Chondrocyte (in vitro differentiated cells): ENCODE measurements around the gene TNRC6C. TPM values are rescaled to one million over a fixed set of nuclear protein-coding genes. Genes with fewer than 3 reads are reported as not detected.
A peak's percentile ranks its signal among the peaks of the same experiment; 100 is the strongest.

Source experiments
- DNase-seq: peaks from one replicate; pipeline ENCODE4 v3.0.0; 2021; ENCODE audit warnings: mixed read lengths, low spot score
- H3K27ac Mint-ChIP-seq: one replicate; pipeline ENCODE4 v1.8.0; 2021; ENCODE audit warnings: mild to moderate bottlenecking, moderate library complexity, mixed read lengths; ENCODE audit not compliant: unreplicated experiment
- H3K27me3 Mint-ChIP-seq: 2 replicates; pipeline ENCODE4 v1.8.0; 2021; ENCODE audit warnings: low read depth, mixed read lengths
- H3K36me3 Mint-ChIP-seq: 2 replicates; pipeline ENCODE4 v1.8.0; 2021; ENCODE audit warnings: low read depth, mixed read lengths
- H3K4me1 Mint-ChIP-seq: 2 replicates; pipeline ENCODE4 v1.8.0; 2021; ENCODE audit warnings: low read depth, mild to moderate bottlenecking, mixed read lengths
- H3K4me3 Mint-ChIP-seq: one replicate; pipeline ENCODE4 v1.8.0; 2021; ENCODE audit warnings: mild to moderate bottlenecking, moderate library complexity, mixed read lengths; ENCODE audit not compliant: unreplicated experiment
- H3K9me3 Mint-ChIP-seq: 2 replicates; pipeline ENCODE4 v1.8.0; 2021; ENCODE audit warnings: low read depth, mixed read lengths
- CTCF ChIP-seq: fragments of 200-600 bp; sonication (generic); IDR thresholded peaks from 2 replicates; pipeline ENCODE4 v1.5.0; 2021; ENCODE audit warnings: antibody characterized with exemption, mild to moderate bottlenecking, moderate library complexity
- total RNA-seq: library from RNA; stranded (reverse); gene quantifications from 3 replicates; pipeline ENCODE4 v1.2.1, GENCODE V29; 2021

TNRC6C gene
- total RNA-seq, 1 donor from 2014 or later, result 19.8 TPM

- Mint-ChIP-seq H3K4me1 (peaks cover 2% of the 10 kb centered on the region), H3K36me3 (no peaks in the 10 kb centered on the region), H3K9me3 (no peaks in the 10 kb centered on the region), H3K27me3 (no peaks in the 10 kb centered on the region), H3K4me3 (no peak overlapping the region), H3K27ac (no peak overlapping the region)
- peak; percentile 56 for TF ChIP-seq CTCF
- DNase-seq, result peak; percentile 86
Measured at GRCh38 chr17:78117027-78117981, 158.8 kb downstream of the TNRC6C start.

GRCh38 chr17:78118801-78119241 lies 160.3 kb downstream of the TNRC6C start:
- H3K4me1 Mint-ChIP-seq, result no peaks in the 10 kb centered on the region
- H3K27me3 Mint-ChIP-seq, result no peaks in the 10 kb centered on the region
- H3K9me3 Mint-ChIP-seq, result no peaks in the 10 kb centered on the region
- DNase-seq, result no peak
- peaks cover 2% of the 10 kb centered on the region for H3K36me3 Mint-ChIP-seq
- TF ChIP-seq CTCF, result no peak
- no peak overlapping the region for H3K27ac Mint-ChIP-seq
- no peak overlapping the region for H3K4me3 Mint-ChIP-seq

- H3K36me3 Mint-ChIP-seq, result peaks cover 2% of the 10 kb centered on the region
- no peak overlapping the region for H3K27ac Mint-ChIP-seq
- TF ChIP-seq CTCF, result no peak
- DNase-seq, result no peak
- no peaks in the 10 kb centered on the region for H3K4me1 Mint-ChIP-seq
- H3K27me3 Mint-ChIP-seq, result no peaks in the 10 kb centered on the region
- H3K9me3 Mint-ChIP-seq, result no peaks in the 10 kb centered on the region
- H3K4me3 Mint-ChIP-seq, result no peak overlapping the region
Measured at GRCh38 chr17:78120537-78120936, 162.0 kb downstream of the TNRC6C start.

GRCh38 chr17:78120971-78121800 lies 162.7 kb downstream of the TNRC6C start:
- DNase-seq, result no peak
- H3K9me3 Mint-ChIP-seq, result no peaks in the 10 kb centered on the region
- no peak overlapping the region for H3K27ac Mint-ChIP-seq
- no peaks in the 10 kb centered on the region for H3K4me1 Mint-ChIP-seq
- H3K36me3 Mint-ChIP-seq, result peaks cover 2% of the 10 kb centered on the region
- H3K4me3 Mint-ChIP-seq, result no peak overlapping the region
- no peak for TF ChIP-seq CTCF
- no peaks in the 10 kb centered on the region for H3K27me3 Mint-ChIP-seq

GRCh38 chr17:78121801-78122215 lies 163.3 kb downstream of the TNRC6C start:
- H3K9me3 Mint-ChIP-seq, result no peaks in the 10 kb centered on the region
- H3K36me3 Mint-ChIP-seq, result peaks cover 2% of the 10 kb centered on the region
- no peak for TF ChIP-seq CTCF
- H3K27me3 Mint-ChIP-seq, result no peaks in the 10 kb centered on the region
- H3K27ac Mint-ChIP-seq, result no peak overlapping the region
- no peaks in the 10 kb centered on the region for H3K4me1 Mint-ChIP-seq
- DNase-seq, result no peak
- H3K4me3 Mint-ChIP-seq, result no peak overlapping the region
